Astrocyte (in vitro differentiated cells and primary cell): ENCODE results near the gene PPFIBP1. TPM values are rescaled to one million over a fixed set of nuclear protein-coding genes. Genes with fewer than 3 reads are reported as not detected.
A peak's percentile ranks its signal among the peaks of the same experiment; 100 is the strongest.

Experiments
- DNase-seq: peaks from one replicate; pipeline ENCODE4 v3.0.0-alpha.2; 2010; ENCODE audit warnings: low read depth
- FAIRE-seq: peaks from 2 replicates; lab custom pipeline; 2011; peaks lifted over from hg19 to GRCh38; lab: Jason Lieb, UNC
- H2AFZ ChIP-seq: 2 replicates; pipeline ENCODE4 v1.6.0; 2012; ENCODE audit warnings: low read depth, low read length, inconsistent platforms
- H3K27ac ChIP-seq: 2 replicates; pipeline ENCODE4 v1.5.1; 2011; ENCODE audit warnings: low read depth, low read length, inconsistent platforms
- H3K27me3 ChIP-seq: 2 replicates; pipeline ENCODE4 v1.6.0; 2011; ENCODE audit warnings: low read length, inconsistent platforms; ENCODE audit not compliant: insufficient read depth
- H3K36me3 ChIP-seq: 2 replicates; pipeline ENCODE4 v1.5.1; 2011; ENCODE audit warnings: low read length, inconsistent platforms; ENCODE audit not compliant: insufficient read depth
- H3K4me1 ChIP-seq: 2 replicates; pipeline ENCODE4 v1.5.1; 2011; ENCODE audit warnings: low read length, inconsistent platforms; ENCODE audit not compliant: insufficient read depth
- H3K4me2 ChIP-seq: 2 replicates; pipeline ENCODE4 v1.6.0; 2012; ENCODE audit warnings: low read length, inconsistent platforms
- H3K4me3 ChIP-seq: 2 replicates; pipeline ENCODE4 v1.5.1; 2011; ENCODE audit warnings: low read depth, mild to moderate bottlenecking, low read length, inconsistent platforms; ENCODE audit not compliant: insufficient read depth
- H3K79me2 ChIP-seq: 2 replicates; pipeline ENCODE4 v1.6.0; 2012; ENCODE audit warnings: mild to moderate bottlenecking, low read length, inconsistent platforms; ENCODE audit not compliant: insufficient read depth
- H3K9ac ChIP-seq: 2 replicates; pipeline ENCODE4 v1.6.0; 2012; ENCODE audit warnings: mild to moderate bottlenecking, low read length, inconsistent platforms
- H3K9me3 ChIP-seq: 2 replicates; pipeline ENCODE4 v1.5.1; 2012; ENCODE audit warnings: low read depth, mild to moderate bottlenecking, low read length, inconsistent platforms; ENCODE audit not compliant: insufficient read depth
- H4K20me1 ChIP-seq: 2 replicates; pipeline ENCODE4 v1.6.0; 2012; ENCODE audit warnings: low read length, inconsistent platforms; ENCODE audit not compliant: insufficient read depth
- H3K27ac Mint-ChIP-seq: one replicate; pipeline ENCODE4 v1.8.0; 2021; ENCODE audit warnings: mild to moderate bottlenecking, mixed read lengths; ENCODE audit not compliant: unreplicated experiment
- H3K27me3 Mint-ChIP-seq: one replicate; pipeline ENCODE4 v1.8.0; 2021; ENCODE audit warnings: low read depth, mixed read lengths; ENCODE audit not compliant: unreplicated experiment
- H3K36me3 Mint-ChIP-seq: one replicate; pipeline ENCODE4 v1.8.0; 2021; ENCODE audit warnings: low read depth, mixed read lengths; ENCODE audit not compliant: unreplicated experiment
- H3K4me1 Mint-ChIP-seq: one replicate; pipeline ENCODE4 v1.8.0; 2021; ENCODE audit warnings: low read depth, mixed read lengths; ENCODE audit not compliant: unreplicated experiment
- H3K4me3 Mint-ChIP-seq: one replicate; pipeline ENCODE4 v1.8.0; 2021; ENCODE audit warnings: mild to moderate bottlenecking, moderate library complexity, mixed read lengths; ENCODE audit not compliant: unreplicated experiment
- H3K9me3 Mint-ChIP-seq: one replicate; pipeline ENCODE4 v1.8.0; 2021; ENCODE audit warnings: mild to moderate bottlenecking, mixed read lengths; ENCODE audit not compliant: unreplicated experiment
- CTCF ChIP-seq: IDR thresholded peaks from 2 replicates; pipeline ENCODE4 v1.5.1; 2011; ENCODE audit warnings: low read depth, mild to moderate bottlenecking, inconsistent platforms, low read length, moderate library complexity; ENCODE audit not compliant: insufficient read depth
- EZH2 ChIP-seq: IDR thresholded peaks from 2 replicates; pipeline ENCODE4 v1.6.1; 2012; ENCODE audit warnings: mild to moderate bottlenecking, low read length, inconsistent platforms; ENCODE audit not compliant: insufficient read depth
- total RNA-seq: library from RNA; stranded (reverse); gene quantifications from 2 replicates; pipeline ENCODE4 v1.2.1, GENCODE V29; 2021

Gene PPFIBP1
- total RNA-seq, 1 donor from 2014 or later = 147 TPM

GRCh38 chr12:27619308-27619707, 95.3 kb downstream of the PPFIBP1 start:
- H3K27me3 Mint-ChIP-seq = no peaks in the 10 kb centered on the region
- peak overlapping the region; percentile 56 for H3K9ac ChIP-seq
- peaks cover 65% of the 10 kb centered on the region for H3K4me1 ChIP-seq
- DNase-seq (peak; percentile 90), FAIRE-seq (peak; percentile 68)
- H4K20me1 ChIP-seq = no peaks in the 10 kb centered on the region
- TF ChIP-seq EZH2 (no peak), CTCF (no peak)
- peak overlapping the region; percentile 63 for H3K4me2 ChIP-seq
- peaks cover 72% of the 10 kb centered on the region for H3K79me2 ChIP-seq
- no peaks in the 10 kb centered on the region for H3K9me3 ChIP-seq
- H3K9me3 Mint-ChIP-seq = no peaks in the 10 kb centered on the region
- peaks cover 68% of the 10 kb centered on the region for H3K4me1 Mint-ChIP-seq
- H3K27ac ChIP-seq = peak overlapping the region; percentile 93
- peaks cover 2% of the 10 kb centered on the region for H3K36me3 Mint-ChIP-seq
- peak overlapping the region; percentile 31 for H3K4me3 ChIP-seq
- no peaks in the 10 kb centered on the region for H3K36me3 ChIP-seq
- no peak overlapping the region for H2AFZ ChIP-seq
- no peaks in the 10 kb centered on the region for H3K27me3 ChIP-seq
- H3K4me3 Mint-ChIP-seq = no peak overlapping the region
- peak overlapping the region; percentile 85 for H3K27ac Mint-ChIP-seq

- Histone ChIP-seq H3K36me3 (no peaks in the 10 kb centered on the region), H3K27ac (peak overlapping the region; percentile 34), H3K4me3 (no peak overlapping the region), H3K27me3 (no peaks in the 10 kb centered on the region), H3K4me1 (peaks cover 64% of the 10 kb centered on the region), H2AFZ (no peak overlapping the region), H3K79me2 (peaks cover 79% of the 10 kb centered on the region), H4K20me1 (no peaks in the 10 kb centered on the region), H3K4me2 (no peak overlapping the region), H3K9ac (no peak overlapping the region), H3K9me3 (no peaks in the 10 kb centered on the region)
- DNase-seq = no peak
- H3K4me3 Mint-ChIP-seq = peak overlapping the region; percentile 65
- no peaks in the 10 kb centered on the region for H3K9me3 Mint-ChIP-seq
- no peak for TF ChIP-seq CTCF
- TF ChIP-seq EZH2 = no peak
- H3K27me3 Mint-ChIP-seq = no peaks in the 10 kb centered on the region
- FAIRE-seq = no peak
- H3K4me1 Mint-ChIP-seq = peaks cover 67% of the 10 kb centered on the region
- peaks cover 2% of the 10 kb centered on the region for H3K36me3 Mint-ChIP-seq
- peak overlapping the region; percentile 83 for H3K27ac Mint-ChIP-seq
These were observed 96.1 kb downstream of the PPFIBP1 start for GRCh38 chr12:27620121-27620520.

- Mint-ChIP-seq H3K4me3 (no peak overlapping the region), H3K4me1 (peaks cover 55% of the 10 kb centered on the region), H3K36me3 (no peaks in the 10 kb centered on the region), H3K27me3 (no peaks in the 10 kb centered on the region), H3K27ac (peak overlapping the region; percentile 27), H3K9me3 (no peaks in the 10 kb centered on the region)
- Histone ChIP-seq H4K20me1 (no peaks in the 10 kb centered on the region), H3K36me3 (no peaks in the 10 kb centered on the region), H3K4me2 (peak overlapping the region; percentile 40), H3K79me2 (peaks cover 72% of the 10 kb centered on the region), H3K4me1 (peaks cover 61% of the 10 kb centered on the region), H3K9me3 (no peaks in the 10 kb centered on the region), H2AFZ (no peak overlapping the region), H3K9ac (no peak overlapping the region), H3K27me3 (no peaks in the 10 kb centered on the region), H3K4me3 (no peak overlapping the region), H3K27ac (peak overlapping the region; percentile 62)
- no peak for TF ChIP-seq EZH2
- no peak for TF ChIP-seq CTCF
- FAIRE-seq (no peak), DNase-seq (peak; percentile 64)
These were observed 98.6 kb downstream of the PPFIBP1 start for GRCh38 chr12:27622436-27623195.
